Epithelial cell of proximal tubule (primary cell): ENCODE results near the gene CA10. TPM values are rescaled to one million over a fixed set of nuclear protein-coding genes. Genes with fewer than 3 reads are reported as not detected.

Experiments used
- DNase-seq: peaks from one replicate; pipeline ENCODE4 v3.0.0-alpha.2; 2011; ENCODE audit warnings: low read depth
- H3K4me3 ChIP-seq: 2 replicates; pipeline ENCODE4 v1.5.1; 2011; ENCODE audit warnings: low read depth, mild to moderate bottlenecking, low read length
- total RNA-seq: library from RNA; depleted of rRNA; stranded (reverse); fragments of >200 nt; gene quantifications from 2 replicates; pipeline ENCODE4 v1.2.3, GENCODE V29; 2015
- TF ChIP-seq, protein P1 (sequence below): conservative IDR thresholded peaks from 2 replicates; pipeline ENCODE4 v1.5.1; 2012; ENCODE audit warnings: low read depth, mild to moderate bottlenecking, low read length

The CA10 gene
- total RNA-seq, 1 donor from 2014 or later, result 0.58 TPM

DNA sequence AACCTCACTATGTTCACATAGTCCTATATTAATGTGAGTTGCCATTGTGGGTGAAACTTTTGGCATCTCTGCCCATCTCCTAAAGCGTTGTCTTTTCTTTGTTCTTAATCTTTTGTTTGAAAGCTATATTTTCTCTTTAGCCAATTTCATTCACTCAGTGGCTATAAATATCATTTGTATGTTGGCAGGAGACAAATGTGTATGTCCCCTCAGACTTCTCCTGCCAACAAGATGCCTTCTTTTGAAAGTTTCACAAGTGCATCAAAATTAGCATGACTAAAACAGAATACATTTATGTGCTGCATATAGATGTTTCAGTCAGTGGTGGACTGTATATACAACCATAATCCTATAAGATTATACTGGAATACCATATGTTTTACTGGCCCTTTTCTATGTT lies 109.0 kb downstream of the CA10 start:
- DNase-seq, result no peak
- no peak overlapping the region for H3K4me3 ChIP-seq
- TF ChIP-seq, protein P1, sequence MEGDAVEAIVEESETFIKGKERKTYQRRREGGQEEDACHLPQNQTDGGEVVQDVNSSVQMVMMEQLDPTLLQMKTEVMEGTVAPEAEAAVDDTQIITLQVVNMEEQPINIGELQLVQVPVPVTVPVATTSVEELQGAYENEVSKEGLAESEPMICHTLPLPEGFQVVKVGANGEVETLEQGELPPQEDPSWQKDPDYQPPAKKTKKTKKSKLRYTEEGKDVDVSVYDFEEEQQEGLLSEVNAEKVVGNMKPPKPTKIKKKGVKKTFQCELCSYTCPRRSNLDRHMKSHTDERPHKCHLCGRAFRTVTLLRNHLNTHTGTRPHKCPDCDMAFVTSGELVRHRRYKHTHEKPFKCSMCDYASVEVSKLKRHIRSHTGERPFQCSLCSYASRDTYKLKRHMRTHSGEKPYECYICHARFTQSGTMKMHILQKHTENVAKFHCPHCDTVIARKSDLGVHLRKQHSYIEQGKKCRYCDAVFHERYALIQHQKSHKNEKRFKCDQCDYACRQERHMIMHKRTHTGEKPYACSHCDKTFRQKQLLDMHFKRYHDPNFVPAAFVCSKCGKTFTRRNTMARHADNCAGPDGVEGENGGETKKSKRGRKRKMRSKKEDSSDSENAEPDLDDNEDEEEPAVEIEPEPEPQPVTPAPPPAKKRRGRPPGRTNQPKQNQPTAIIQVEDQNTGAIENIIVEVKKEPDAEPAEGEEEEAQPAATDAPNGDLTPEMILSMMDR, result no peak

DNA sequence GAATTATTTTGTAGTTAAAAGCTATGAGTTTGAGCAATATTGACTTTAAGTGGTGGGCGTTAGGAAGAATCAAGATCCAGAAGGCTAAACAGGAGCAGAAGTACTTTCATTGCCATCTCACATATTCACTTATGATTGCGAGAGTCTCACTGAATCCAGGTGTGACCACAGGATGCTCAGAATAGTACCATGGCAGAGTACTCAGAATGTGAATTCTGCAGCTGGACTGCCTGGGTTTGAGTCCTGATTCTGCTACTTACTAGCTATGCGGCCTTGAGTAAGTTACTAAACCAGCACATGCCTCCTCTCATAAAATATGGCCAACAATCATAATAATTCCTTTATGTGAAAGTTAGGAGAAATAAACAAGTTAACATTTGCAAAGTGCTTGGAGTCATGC lies 109.5 kb downstream of the CA10 start:
- DNase-seq, result no peak
- TF ChIP-seq, protein P1, result no peak
- no peak overlapping the region for H3K4me3 ChIP-seq

DNA sequence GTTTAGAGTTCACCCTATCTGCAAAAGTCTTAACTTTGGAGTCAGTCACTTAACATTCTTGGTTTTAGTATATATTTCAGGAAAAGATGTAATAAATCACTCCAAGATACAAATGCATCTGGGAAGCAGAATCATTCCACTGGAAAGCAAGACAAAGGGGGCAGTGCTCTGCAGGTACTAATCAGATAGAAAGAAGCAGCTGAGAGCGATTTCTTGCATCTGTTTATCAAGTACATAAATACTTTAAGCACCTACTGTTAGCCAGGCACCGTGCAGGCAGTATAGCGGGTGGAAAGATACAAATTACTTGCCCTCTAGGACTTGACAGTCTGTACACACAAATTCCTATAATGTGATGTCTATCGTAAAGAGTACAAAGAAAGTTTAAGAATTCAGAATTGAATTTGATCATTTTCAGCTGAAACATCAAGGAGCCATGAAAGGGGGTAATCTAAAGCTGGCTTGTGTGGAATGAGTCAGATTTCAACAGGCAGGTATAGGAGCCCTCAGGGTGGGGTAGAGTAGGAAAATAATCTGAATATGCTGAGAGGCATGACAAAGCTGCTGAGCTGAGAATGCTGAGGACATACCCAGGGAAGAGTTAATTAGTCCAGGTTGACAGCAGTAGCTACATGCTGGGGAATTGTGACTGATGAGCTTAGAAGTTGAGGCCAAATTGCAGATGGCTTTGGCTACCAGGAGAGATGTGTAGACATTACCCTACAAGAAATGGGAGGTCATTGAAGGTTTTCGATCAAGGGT lies 110.2 kb downstream of the CA10 start:
- H3K4me3 ChIP-seq, result no peak overlapping the region

GRCh38 chr17:52047086-52047485 lies 111.4 kb downstream of the CA10 start:
- no peak for DNase-seq
- TF ChIP-seq, protein P1, result no peak
- no peak overlapping the region for H3K4me3 ChIP-seq

More for the DNA sequence above, 110.2 kb downstream of the CA10 start:
- TF ChIP-seq, protein P1, result no peak
- DNase-seq, result no peak

DNA sequence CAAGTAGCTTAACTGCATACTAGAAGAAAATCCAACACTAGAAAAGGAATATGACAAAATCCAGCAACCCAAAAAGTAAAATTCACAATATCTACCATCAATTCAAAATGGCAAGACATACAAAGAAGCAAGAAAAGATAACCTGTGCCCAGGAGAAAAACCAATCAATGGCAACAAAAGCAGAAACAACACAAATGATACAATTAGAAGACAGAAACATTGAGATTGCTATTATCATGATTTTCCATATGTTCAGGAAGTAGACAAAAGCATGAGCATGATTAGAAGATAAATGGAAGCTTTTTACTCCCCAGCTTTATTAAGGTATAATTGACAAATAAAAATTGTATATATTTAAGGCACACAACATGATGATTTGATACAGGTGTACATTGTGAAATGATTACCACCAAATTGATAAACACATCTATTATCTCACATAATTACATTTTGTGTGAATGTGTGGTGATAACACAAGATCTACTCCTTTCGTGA lies 117.3 kb downstream of the CA10 start:
- H3K4me3 ChIP-seq, result no peak overlapping the region
- DNase-seq, result no peak
- TF ChIP-seq, protein P1, result no peak

DNA sequence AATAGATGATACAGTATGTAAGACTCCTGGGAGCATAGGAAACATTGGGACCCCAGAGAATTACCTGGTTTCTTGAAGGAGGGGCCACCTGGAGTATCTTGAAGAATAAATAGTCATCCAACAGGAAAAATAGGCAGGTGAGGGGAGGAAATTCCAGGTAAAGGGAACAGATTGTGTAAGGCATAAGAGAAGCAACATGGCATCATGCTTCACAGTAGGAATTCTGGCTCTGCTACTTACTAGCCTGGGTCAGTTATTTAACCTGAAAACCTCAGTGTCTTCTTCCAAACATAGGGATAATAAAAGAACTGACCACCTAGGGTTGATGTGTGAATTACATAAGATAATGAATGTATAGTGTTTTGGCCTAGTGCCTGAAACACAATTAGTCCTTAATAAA lies 122.1 kb downstream of the CA10 start:
- TF ChIP-seq, protein P1, result no peak
- no peak for DNase-seq
- H3K4me3 ChIP-seq, result no peak overlapping the region
